Liver (tissue), 9 donors: Measurements from ENCODE around the gene S100A1. TPM values are rescaled to one million over a fixed set of nuclear protein-coding genes. Genes with fewer than 3 reads are reported as not detected.

ENCODE experiments used
- DNase-seq: peaks from one replicate; pipeline ENCODE4 v3.0.0-alpha.2; 2017; ENCODE audit warnings: low spot score
- H3K27ac ChIP-seq, 2 donors: one replicate each; pipeline ENCODE4 v1.7.0; 2013; ENCODE audit warnings: inconsistent platforms in 2 of 2, low read length in 2 of 2, control low read depth in 1 of 2, low read depth in 1 of 2, mild to moderate bottlenecking in 1 of 2
- H3K27me3 ChIP-seq, 4 donors: one replicate each; pipeline versions ENCODE4 v1.6.1 to v1.7.0; 2013; ENCODE audit warnings: low read length in 3 of 4, inconsistent platforms in 1 of 4, mild to moderate bottlenecking in 1 of 4, moderate library complexity in 1 of 4; ENCODE audit not compliant: control insufficient read depth in 4 of 4, insufficient read depth in 4 of 4
- H3K36me3 ChIP-seq, 4 donors: one replicate each; pipeline versions ENCODE4 v1.6.1 to v1.7.0; 2013; ENCODE audit warnings: low read length in 3 of 4, mild to moderate bottlenecking in 3 of 4, low read depth in 1 of 4, moderate library complexity in 1 of 4; ENCODE audit not compliant: control insufficient read depth in 4 of 4, insufficient read depth in 3 of 4
- H3K4me1 ChIP-seq, 4 donors: one replicate each; pipeline versions ENCODE4 v1.6.1 to v1.7.0; 2013; ENCODE audit warnings: low read length in 3 of 4, mild to moderate bottlenecking in 3 of 4, moderate library complexity in 1 of 4; ENCODE audit not compliant: control insufficient read depth in 4 of 4, insufficient read depth in 4 of 4
- H3K4me3 ChIP-seq, 3 donors: one replicate each; pipeline versions ENCODE4 v1.6.1 to v1.7.0; 2013; ENCODE audit warnings: low read length in 3 of 3, control low read depth in 1 of 3, low read depth in 1 of 3, mild to moderate bottlenecking in 1 of 3
- H3K9ac ChIP-seq, 2 donors: one replicate each; pipeline ENCODE4 v1.7.0; 2013; ENCODE audit warnings: low read length in 2 of 2, mild to moderate bottlenecking in 2 of 2, moderate library complexity in 2 of 2, control low read depth in 1 of 2, low read depth in 1 of 2
- H3K9me3 ChIP-seq, 4 donors: one replicate each; pipeline versions ENCODE4 v1.6.1 to v1.7.0; 2013; ENCODE audit warnings: low read length in 3 of 4; ENCODE audit not compliant: control insufficient read depth in 4 of 4
- EGR1 ChIP-seq, 2 donors: IDR thresholded peaks; 2 replicates each; pipeline ENCODE4 v1.6.1; 2016 to 2018; ENCODE audit warnings: antibody characterized with exemption in 2 of 2, low read depth in 2 of 2
- FOXA1 ChIP-seq: IDR thresholded peaks from 2 replicates; pipeline ENCODE4 v1.6.1; 2016; ENCODE audit warnings: antibody characterized with exemption
- FOXA2 ChIP-seq: IDR thresholded peaks from 2 replicates; pipeline ENCODE4 v1.6.1; 2016; ENCODE audit warnings: antibody characterized with exemption
- GABPA ChIP-seq, 2 donors: IDR thresholded peaks in 1 of 2; conservative IDR thresholded peaks in 1 of 2; 2 replicates each; pipeline ENCODE4 v1.6.1; 2016; ENCODE audit warnings: antibody characterized with exemption in 2 of 2, mild to moderate bottlenecking in 1 of 2, moderate library complexity in 1 of 2
- HNF4A ChIP-seq, 2 donors: conservative IDR thresholded peaks; 2 replicates each; pipeline ENCODE4 v1.6.1; 2016; ENCODE audit warnings: antibody characterized with exemption in 2 of 2, mild to moderate bottlenecking in 2 of 2
- HNF4G ChIP-seq: IDR thresholded peaks from 2 replicates; pipeline ENCODE4 v1.6.1; 2016; ENCODE audit warnings: antibody characterized with exemption
- JUND ChIP-seq, 2 donors: IDR thresholded peaks; 2 replicates each; pipeline ENCODE4 v1.6.1; 2016; ENCODE audit warnings: antibody characterized with exemption in 2 of 2
- NR2F2 ChIP-seq: IDR thresholded peaks from 2 replicates; pipeline ENCODE4 v1.6.1; 2016; ENCODE audit warnings: antibody characterized with exemption
- RAD21 ChIP-seq, 2 donors: IDR thresholded peaks; 2 replicates each; pipeline ENCODE4 v1.6.1; 2016; ENCODE audit warnings: antibody characterized with exemption in 2 of 2, mild to moderate bottlenecking in 2 of 2
- RXRA ChIP-seq, 2 donors: IDR thresholded peaks; 2 replicates each; pipeline ENCODE4 v1.6.1; 2017 to 2018; ENCODE audit warnings: antibody characterized with exemption in 2 of 2, mild to moderate bottlenecking in 1 of 2
- SP1 ChIP-seq: IDR thresholded peaks from 2 replicates; pipeline ENCODE4 v1.6.1; 2018; ENCODE audit warnings: antibody characterized with exemption, mild to moderate bottlenecking
- TAF1 ChIP-seq: conservative IDR thresholded peaks from 2 replicates; pipeline ENCODE4 v1.6.1; 2016; ENCODE audit warnings: antibody characterized with exemption, mild to moderate bottlenecking
- YY1 ChIP-seq: IDR thresholded peaks from 2 replicates; pipeline ENCODE4 v1.6.1; 2016; ENCODE audit warnings: antibody characterized with exemption, mild to moderate bottlenecking
- WGBS: extraction: QIAGEN DNeasy Blood & Tissue Kit; methylation state at CpG from one replicate; pipeline ENCODE4 v1.1.7; 2013; 5-methylcytosine and 5-hydroxymethylcytosine counted together
- polyA plus RNA-seq, 2 donors: library from polyadenylated mRNA; stranded (reverse) in 1 of 2; unstranded in 1 of 2; fragments of 200-250 nt in 1 of 2; fragments of >200 nt in 1 of 2; fragmentation: Nextera tagmentation in 1 of 2; extraction: Ambion mirVana in 1 of 2; gene quantifications; one replicate each; pipeline versions ENCODE4 v1.2.1 to v1.2.3, GENCODE V29; 2013 to 2015
- total RNA-seq, 2 donors: library from RNA; depleted of rRNA; stranded (reverse); fragments of >200 nt; gene quantifications; one replicate each; pipeline ENCODE4 v1.2.3, GENCODE V29; 2014
- TF ChIP-seq, protein P1 (sequence below): IDR thresholded peaks from 2 replicates; pipeline ENCODE4 v1.6.1; 2016; ENCODE audit warnings: antibody characterized with exemption
- TF ChIP-seq, protein P2 (sequence below): IDR thresholded peaks from 2 replicates; pipeline ENCODE4 v1.6.1; 2016; ENCODE audit warnings: antibody characterized with exemption
- TF ChIP-seq, protein P3 (sequence below): IDR thresholded peaks from 2 replicates; pipeline ENCODE4 v1.6.1; 2016; ENCODE audit warnings: antibody characterized with exemption
- TF ChIP-seq, protein P4 (sequence below): fragments of 150-350 bp; IDR thresholded peaks from 2 replicates; pipeline ENCODE4 v1.5.1; 2017; ENCODE audit warnings: improper control_type of control experiment, low read depth, low read length; ENCODE audit not compliant: missing input control
- TF ChIP-seq, protein P5 (sequence below): IDR thresholded peaks from 2 replicates; pipeline ENCODE4 v1.6.1; 2016; ENCODE audit warnings: antibody characterized with exemption, mild to moderate bottlenecking
- donor health status: healthy.
- donor health status: healthy.
- donor health status: healthy.
- donor health status: healthy.
- donor health status: healthy.

Gene S100A1
- total and polyA plus RNA-seq, 4 donors = 0.21 to 0.33 (median 0.29) TPM

DNA sequence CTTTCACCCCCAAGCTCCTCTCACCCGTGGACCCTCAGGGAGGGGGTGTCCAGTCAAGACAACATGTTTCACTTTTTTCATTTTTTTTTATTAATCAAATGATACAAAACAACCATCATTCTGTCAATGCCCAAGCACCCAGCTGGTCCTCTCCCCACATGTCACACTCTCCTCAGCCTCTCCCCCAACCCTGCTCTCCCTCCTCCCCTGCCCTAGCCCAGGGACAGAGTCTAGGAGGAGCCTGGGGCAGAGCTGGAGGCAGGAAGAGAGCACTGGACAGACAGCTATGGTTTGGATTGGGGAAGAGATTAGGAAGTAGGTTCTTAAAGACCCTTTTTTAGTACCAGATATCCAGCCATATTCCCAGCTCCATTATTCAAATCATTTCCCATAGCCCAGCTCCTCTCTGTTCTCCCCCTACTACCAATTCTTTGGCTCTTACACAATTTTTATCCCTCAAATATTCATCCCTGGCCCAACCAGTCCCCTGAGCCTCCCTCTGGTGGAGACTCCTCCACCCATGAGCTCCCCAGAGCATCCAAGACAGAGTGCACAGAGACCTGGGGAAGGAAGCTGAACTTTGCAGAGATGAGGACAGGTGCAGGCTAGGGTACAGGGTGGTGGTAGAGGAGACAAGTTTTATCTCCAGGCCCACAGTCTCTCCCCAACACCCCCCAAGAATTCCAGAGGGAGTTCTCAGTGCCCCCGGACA is 13.9 kb upstream of the S100A1 start:
- WGBS = 86% methylated on average over 2 of the region's 2 CpGs
- no peak overlapping the region for H3K9ac ChIP-seq
- H3K4me1 ChIP-seq = peaks cover 21 to 56% (median 39%) of the 10 kb centered on the region in 4 donors
- no peak for DNase-seq
- H3K27ac ChIP-seq = no peak overlapping the region
- no peak for TF ChIP-seq FOXA1
- TF ChIP-seq, protein P1, sequence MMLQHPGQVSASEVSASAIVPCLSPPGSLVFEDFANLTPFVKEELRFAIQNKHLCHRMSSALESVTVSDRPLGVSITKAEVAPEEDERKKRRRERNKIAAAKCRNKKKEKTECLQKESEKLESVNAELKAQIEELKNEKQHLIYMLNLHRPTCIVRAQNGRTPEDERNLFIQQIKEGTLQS = no peak
- TF ChIP-seq, protein P2, sequence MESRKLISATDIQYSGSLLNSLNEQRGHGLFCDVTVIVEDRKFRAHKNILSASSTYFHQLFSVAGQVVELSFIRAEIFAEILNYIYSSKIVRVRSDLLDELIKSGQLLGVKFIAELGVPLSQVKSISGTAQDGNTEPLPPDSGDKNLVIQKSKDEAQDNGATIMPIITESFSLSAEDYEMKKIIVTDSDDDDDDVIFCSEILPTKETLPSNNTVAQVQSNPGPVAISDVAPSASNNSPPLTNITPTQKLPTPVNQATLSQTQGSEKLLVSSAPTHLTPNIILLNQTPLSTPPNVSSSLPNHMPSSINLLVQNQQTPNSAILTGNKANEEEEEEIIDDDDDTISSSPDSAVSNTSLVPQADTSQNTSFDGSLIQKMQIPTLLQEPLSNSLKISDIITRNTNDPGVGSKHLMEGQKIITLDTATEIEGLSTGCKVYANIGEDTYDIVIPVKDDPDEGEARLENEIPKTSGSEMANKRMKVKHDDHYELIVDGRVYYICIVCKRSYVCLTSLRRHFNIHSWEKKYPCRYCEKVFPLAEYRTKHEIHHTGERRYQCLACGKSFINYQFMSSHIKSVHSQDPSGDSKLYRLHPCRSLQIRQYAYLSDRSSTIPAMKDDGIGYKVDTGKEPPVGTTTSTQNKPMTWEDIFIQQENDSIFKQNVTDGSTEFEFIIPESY = no peak
- H3K4me3 ChIP-seq = no peak overlapping the region
- no peaks in the 10 kb centered on the region for H3K36me3 ChIP-seq
- H3K27me3 ChIP-seq = no peaks in the 10 kb centered on the region
- no peaks in the 10 kb centered on the region for H3K9me3 ChIP-seq

DNA sequence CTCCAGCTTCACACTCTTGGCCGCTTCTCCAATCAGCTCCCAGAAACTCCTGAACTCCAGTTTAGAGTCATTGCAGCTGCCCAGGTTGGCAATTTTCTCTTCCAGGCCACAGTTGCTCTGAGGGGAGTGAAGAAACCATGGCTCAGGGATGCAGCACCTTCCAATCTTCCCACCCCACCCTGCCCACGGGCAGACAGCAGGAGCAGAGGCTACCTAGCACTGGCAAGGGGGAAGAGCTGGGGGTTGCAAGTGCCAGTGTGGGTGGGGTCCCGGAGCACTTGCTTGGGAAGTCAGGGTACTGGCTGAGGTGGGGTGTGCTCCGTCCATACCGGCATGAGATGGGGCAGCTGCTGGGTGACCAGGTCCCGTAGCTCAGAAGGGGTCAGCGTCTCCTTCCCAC is 13.3 kb upstream of the S100A1 start:
- DNase-seq = no peak
- Histone ChIP-seq H3K27me3 (no peaks in the 10 kb centered on the region), H3K4me3 (no peak overlapping the region), H3K9ac (no peak overlapping the region), H3K9me3 (no peaks in the 10 kb centered on the region), H3K27ac (no peak overlapping the region), H3K4me1 (peaks cover 19 to 51% (median 34%) of the 10 kb centered on the region in 4 donors), H3K36me3 (no peaks in the 10 kb centered on the region)
- 95% methylated on average over 7 of the region's 7 CpGs for WGBS
- TF ChIP-seq RAD21 (IDR thresholded peaks at IDR 0.05) = no peak
- TF ChIP-seq, protein P2 = no peak
- TF ChIP-seq, protein P3, sequence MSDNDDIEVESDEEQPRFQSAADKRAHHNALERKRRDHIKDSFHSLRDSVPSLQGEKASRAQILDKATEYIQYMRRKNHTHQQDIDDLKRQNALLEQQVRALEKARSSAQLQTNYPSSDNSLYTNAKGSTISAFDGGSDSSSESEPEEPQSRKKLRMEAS = no peak
- TF ChIP-seq, protein P1 = no peak
- TF ChIP-seq GABPA (IDR thresholded peaks at IDR 0.05 in 1 of 2, conservative IDR thresholded peaks at IDR 0.05 in 1 of 2) = no peak
- TF ChIP-seq HNF4G = no peak
- TF ChIP-seq, protein P4, sequence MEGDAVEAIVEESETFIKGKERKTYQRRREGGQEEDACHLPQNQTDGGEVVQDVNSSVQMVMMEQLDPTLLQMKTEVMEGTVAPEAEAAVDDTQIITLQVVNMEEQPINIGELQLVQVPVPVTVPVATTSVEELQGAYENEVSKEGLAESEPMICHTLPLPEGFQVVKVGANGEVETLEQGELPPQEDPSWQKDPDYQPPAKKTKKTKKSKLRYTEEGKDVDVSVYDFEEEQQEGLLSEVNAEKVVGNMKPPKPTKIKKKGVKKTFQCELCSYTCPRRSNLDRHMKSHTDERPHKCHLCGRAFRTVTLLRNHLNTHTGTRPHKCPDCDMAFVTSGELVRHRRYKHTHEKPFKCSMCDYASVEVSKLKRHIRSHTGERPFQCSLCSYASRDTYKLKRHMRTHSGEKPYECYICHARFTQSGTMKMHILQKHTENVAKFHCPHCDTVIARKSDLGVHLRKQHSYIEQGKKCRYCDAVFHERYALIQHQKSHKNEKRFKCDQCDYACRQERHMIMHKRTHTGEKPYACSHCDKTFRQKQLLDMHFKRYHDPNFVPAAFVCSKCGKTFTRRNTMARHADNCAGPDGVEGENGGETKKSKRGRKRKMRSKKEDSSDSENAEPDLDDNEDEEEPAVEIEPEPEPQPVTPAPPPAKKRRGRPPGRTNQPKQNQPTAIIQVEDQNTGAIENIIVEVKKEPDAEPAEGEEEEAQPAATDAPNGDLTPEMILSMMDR = no peak
- TF ChIP-seq FOXA1 = no peak
- TF ChIP-seq EGR1 (IDR thresholded peaks at IDR 0.05; ENCODE audit: low read depth in 2 of 2) = no peak
- TF ChIP-seq JUND (IDR thresholded peaks at IDR 0.05) = no peak
- TF ChIP-seq RXRA (IDR thresholded peaks at IDR 0.05) = no peak
- no peak for TF ChIP-seq FOXA2
- TF ChIP-seq YY1 = no peak
- no peak for TF ChIP-seq NR2F2
- no peak for TF ChIP-seq SP1
- no peak for TF ChIP-seq TAF1
- TF ChIP-seq, protein P5, sequence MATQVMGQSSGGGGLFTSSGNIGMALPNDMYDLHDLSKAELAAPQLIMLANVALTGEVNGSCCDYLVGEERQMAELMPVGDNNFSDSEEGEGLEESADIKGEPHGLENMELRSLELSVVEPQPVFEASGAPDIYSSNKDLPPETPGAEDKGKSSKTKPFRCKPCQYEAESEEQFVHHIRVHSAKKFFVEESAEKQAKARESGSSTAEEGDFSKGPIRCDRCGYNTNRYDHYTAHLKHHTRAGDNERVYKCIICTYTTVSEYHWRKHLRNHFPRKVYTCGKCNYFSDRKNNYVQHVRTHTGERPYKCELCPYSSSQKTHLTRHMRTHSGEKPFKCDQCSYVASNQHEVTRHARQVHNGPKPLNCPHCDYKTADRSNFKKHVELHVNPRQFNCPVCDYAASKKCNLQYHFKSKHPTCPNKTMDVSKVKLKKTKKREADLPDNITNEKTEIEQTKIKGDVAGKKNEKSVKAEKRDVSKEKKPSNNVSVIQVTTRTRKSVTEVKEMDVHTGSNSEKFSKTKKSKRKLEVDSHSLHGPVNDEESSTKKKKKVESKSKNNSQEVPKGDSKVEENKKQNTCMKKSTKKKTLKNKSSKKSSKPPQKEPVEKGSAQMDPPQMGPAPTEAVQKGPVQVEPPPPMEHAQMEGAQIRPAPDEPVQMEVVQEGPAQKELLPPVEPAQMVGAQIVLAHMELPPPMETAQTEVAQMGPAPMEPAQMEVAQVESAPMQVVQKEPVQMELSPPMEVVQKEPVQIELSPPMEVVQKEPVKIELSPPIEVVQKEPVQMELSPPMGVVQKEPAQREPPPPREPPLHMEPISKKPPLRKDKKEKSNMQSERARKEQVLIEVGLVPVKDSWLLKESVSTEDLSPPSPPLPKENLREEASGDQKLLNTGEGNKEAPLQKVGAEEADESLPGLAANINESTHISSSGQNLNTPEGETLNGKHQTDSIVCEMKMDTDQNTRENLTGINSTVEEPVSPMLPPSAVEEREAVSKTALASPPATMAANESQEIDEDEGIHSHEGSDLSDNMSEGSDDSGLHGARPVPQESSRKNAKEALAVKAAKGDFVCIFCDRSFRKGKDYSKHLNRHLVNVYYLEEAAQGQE = no peak
- no peak for TF ChIP-seq HNF4A (conservative IDR thresholded peaks at IDR 0.05)
